GM18520 (cell line): ENCODE data around the gene THRB.

Experiments
- ATAC-seq: cut with Tn5 transposase; IDR thresholded peaks from one replicate; pipeline ENCODE4 v1.9.1; 2021; ENCODE audit not compliant: unreplicated experiment

Gene THRB

GRCh38 chr3:24385012-24385615 lies 109.5 kb downstream of the THRB start:
- no peak for ATAC-seq

GRCh38 chr3:24382647-24383046 lies 112.0 kb downstream of the THRB start:
- no peak for ATAC-seq

GRCh38 chr3:24379936-24380335 lies 114.7 kb downstream of the THRB start:
- no peak for ATAC-seq

GRCh38 chr3:24378313-24378712 lies 116.3 kb downstream of the THRB start:
- no peak for ATAC-seq

- ATAC-seq: no peak
Observed at GRCh38 chr3:24377218-24377993, 117.2 kb downstream of the THRB start.

GRCh38 chr3:24375947-24376384 lies 118.7 kb downstream of the THRB start:
- no peak for ATAC-seq

DNA sequence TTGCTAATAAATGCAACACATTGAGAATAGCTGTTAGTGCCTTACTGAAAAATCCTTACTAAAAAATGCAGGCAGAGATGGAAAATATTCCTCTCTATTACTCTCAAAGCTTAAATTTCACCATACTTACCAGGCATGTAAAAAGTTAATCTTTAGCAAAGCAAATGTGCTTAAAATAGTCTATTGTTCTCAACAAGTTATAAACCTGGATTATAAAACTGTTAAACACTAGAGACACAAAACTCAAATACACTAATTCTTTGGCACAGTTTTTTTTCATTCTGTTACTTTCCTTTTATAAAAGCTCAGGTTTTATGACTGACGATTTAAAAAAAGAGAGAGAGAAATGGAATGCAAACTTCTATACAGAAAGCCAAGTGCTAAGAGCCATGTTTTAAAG lies 119.8 kb downstream of the THRB start:
- ATAC-seq: no peak

- ATAC-seq: no peak
Observed at GRCh38 chr3:24373198-24373959, 121.3 kb downstream of the THRB start.

DNA sequence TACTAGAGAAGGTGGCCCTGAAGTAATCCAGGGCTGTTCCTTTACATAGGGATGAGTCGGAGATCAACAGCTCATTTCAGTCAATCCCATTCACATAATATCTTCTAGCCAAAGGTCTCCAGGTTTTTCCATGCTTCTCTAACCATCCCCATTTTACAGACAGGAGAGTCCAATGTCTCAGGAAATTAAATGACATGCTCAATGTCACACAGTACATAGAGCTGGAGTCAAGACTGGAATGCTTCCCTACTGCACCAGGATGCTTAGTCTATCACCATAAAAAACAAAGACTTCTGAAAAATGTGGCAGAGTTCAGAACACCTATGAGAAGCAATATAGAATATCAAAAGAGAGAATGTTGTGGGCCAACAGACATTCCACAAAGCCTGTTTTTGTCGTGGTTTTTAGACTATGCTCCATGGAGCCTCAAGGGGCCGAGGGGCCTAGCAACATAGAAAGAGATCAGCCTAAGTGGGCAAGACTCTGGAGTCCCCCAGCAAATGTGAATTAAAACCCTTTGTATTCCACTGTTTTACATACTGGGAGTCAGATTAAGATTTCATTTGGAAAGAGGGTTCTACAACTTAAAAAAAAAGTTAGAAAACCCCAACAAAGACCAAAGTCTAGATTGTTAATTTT lies 122.0 kb downstream of the THRB start:
- ATAC-seq: no peak

GRCh38 chr3:24370352-24371090 lies 124.1 kb downstream of the THRB start:
- no peak for ATAC-seq

GRCh38 chr3:24368605-24369004 lies 126.0 kb downstream of the THRB start:
- ATAC-seq: no peak

DNA sequence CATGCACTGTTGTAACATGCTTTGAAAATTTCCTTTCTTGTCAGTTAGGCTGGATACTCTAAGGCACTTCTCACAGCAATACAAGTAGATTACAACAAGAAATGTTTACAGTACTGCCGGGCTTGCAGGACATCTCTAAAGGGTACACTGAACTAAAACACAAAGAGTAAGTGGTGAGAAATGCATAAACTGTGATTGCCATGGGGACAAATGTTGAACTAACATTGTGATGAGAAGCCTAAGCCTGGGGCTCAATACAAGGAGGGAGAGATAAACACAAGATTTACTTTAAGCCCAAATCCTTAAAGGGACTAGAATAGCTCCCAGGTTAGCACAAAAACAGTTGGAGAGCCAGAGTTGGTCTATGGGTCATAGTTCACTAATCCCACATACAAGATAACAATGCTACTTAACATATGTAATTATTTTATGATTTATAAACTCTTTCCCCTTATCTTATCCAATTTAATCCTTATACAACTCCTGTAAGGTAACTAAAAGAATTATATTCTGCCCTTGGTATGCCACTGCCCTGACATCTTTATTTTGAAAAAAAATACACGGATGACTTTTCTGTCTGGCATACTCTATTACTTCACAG lies 126.9 kb downstream of the THRB start:
- ATAC-seq: no peak

DNA sequence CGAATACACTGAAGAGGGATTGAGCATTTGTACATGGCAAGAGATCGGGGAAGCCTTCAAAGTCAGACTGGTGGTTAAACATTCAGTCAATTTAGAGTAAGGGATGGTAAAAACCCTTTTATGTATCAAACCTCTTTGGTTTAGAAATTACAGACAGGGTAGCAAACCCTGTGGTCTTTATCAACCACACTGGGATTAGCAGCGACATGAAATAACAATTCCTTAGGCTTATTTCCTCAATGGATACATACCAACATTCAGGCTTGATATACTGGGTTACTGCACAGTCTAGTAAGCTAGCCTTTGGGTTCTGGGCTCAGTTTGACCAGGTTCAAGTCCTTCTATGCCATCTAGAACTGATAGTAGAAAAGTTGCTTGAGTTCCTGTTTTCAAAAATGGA lies 127.4 kb downstream of the THRB start:
- no peak for ATAC-seq

GRCh38 chr3:24365168-24365567 lies 129.5 kb downstream of the THRB start:
- no peak for ATAC-seq

GRCh38 chr3:24364359-24364758 lies 130.3 kb downstream of the THRB start:
- ATAC-seq: no peak

- ATAC-seq: no peak
Observed at GRCh38 chr3:24363242-24363641, 131.4 kb downstream of the THRB start.

DNA sequence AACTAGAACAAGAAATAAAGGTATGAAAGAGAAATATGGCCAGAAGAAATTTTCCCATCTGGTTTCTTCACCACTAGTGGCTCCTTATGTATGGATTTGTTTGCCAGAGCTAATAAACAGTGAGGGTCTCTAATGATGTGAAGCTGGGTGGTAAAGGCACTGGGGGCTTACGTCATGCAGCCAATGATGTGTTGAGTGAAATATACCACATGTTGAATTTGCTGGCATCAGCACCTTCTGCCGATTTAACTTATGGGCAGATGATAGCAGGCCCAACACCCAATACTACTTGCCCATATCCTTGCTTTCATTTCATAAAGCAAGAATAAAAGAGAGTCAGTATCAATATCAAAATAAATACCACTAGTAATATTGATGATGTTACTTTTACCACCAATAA lies 133.0 kb downstream of the THRB start:
- ATAC-seq: no peak

DNA sequence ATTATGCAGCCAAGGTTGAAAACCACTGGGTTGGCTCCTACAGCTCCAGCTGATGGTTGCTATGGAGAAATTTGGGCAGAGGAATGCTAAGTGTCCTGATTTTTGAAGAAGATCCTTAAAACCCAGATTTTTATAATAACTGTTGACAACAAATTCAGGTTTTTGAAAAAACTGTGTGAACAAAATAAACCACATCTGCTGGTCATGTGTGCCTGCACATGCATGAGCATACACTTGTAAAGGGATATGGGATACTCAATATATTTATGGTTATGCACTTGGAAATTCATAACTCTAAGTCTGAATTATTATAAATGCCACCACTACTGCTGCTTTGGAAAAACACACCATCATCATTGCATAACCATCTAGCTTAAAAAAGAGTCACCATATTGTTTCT lies 133.7 kb downstream of the THRB start:
- ATAC-seq: no peak

GRCh38 chr3:24359645-24360462 lies 134.8 kb downstream of the THRB start:
- no peak for ATAC-seq

- ATAC-seq: no peak
Observed at GRCh38 chr3:24359102-24359501, 135.5 kb downstream of the THRB start.
